PFSK-1 (cell line): ENCODE data around the gene MDN1.

Experiments used
- FOXP2 ChIP-seq: optimal IDR thresholded peaks from 2 replicates; pipeline ENCODE3; 2011; ENCODE audit warnings: borderline replicate concordance, control low read depth, inconsistent platforms; ENCODE audit not compliant: insufficient read depth; ENCODE audit errors: extremely low read length, extremely low read depth
- TF ChIP-seq, protein P1 (sequence below), 2 experiments: IDR thresholded peaks; 2 replicates each; pipeline versions ENCODE4 v1.6.1 to v1.8.0; 2011 to 2012; ENCODE audit warnings: low read depth in 2 of 2, low read length in 2 of 2, control low read depth in 1 of 2, inconsistent platforms in 1 of 2, mild to moderate bottlenecking in 1 of 2, moderate library complexity in 1 of 2; ENCODE audit not compliant: insufficient read depth in 1 of 2

DNA sequence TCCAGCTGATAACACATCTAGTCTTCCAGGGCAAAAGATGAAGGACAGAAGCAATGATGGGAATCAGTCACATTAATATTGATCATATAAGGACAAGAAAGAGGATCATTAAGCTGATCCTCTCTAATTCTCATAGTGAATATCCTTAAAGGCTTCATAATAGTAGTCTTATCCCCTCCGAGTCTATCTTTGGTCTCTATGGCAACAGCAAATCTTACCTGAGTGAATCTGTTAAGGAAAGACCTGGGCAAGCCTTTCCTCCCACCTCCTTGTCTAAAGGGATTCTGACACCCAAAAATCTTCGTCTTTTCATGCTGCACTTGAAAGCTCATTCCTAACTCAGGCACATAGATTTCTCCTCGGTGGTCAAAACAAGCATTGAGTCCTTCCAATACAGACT is 94.6 kb downstream of the MDN1 start:
- TF ChIP-seq, protein P1, sequence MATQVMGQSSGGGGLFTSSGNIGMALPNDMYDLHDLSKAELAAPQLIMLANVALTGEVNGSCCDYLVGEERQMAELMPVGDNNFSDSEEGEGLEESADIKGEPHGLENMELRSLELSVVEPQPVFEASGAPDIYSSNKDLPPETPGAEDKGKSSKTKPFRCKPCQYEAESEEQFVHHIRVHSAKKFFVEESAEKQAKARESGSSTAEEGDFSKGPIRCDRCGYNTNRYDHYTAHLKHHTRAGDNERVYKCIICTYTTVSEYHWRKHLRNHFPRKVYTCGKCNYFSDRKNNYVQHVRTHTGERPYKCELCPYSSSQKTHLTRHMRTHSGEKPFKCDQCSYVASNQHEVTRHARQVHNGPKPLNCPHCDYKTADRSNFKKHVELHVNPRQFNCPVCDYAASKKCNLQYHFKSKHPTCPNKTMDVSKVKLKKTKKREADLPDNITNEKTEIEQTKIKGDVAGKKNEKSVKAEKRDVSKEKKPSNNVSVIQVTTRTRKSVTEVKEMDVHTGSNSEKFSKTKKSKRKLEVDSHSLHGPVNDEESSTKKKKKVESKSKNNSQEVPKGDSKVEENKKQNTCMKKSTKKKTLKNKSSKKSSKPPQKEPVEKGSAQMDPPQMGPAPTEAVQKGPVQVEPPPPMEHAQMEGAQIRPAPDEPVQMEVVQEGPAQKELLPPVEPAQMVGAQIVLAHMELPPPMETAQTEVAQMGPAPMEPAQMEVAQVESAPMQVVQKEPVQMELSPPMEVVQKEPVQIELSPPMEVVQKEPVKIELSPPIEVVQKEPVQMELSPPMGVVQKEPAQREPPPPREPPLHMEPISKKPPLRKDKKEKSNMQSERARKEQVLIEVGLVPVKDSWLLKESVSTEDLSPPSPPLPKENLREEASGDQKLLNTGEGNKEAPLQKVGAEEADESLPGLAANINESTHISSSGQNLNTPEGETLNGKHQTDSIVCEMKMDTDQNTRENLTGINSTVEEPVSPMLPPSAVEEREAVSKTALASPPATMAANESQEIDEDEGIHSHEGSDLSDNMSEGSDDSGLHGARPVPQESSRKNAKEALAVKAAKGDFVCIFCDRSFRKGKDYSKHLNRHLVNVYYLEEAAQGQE (IDR thresholded peaks at IDR 0.05; ENCODE audit: insufficient read depth in 1 of 2, low read depth in 2 of 2, low read length in 2 of 2): no peak
- TF ChIP-seq FOXP2: no peak
